ENCODE data around the gene WRNIP1. TPM values are rescaled to one million over a fixed set of nuclear protein-coding genes. Genes with fewer than 3 reads are reported as not detected.

The WRNIP1 gene
- polyA plus RNA-seq, 1 donor: 45.9 TPM

DNA sequence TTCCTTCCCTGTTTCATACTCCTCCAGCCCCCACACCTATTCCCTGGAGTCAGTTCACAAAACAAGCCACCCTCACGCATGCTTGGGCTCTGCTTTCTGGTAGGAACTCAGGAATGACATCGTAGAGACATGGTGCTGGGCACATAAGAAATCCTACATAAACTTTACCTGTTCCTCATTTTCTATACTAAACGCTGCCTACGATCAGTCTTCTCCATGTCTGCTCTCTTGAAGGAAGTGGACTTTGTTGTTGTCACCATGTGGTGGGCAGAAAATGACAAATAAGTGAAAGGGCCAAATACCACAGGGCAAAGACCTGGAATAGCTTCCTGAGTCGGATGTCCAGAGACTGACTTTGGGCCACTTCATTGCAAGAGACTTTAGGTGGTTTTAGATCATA, 24.6 kb upstream of the WRNIP1 start:
- DNase-seq (ENCODE audit: low read depth): no peak

DNA sequence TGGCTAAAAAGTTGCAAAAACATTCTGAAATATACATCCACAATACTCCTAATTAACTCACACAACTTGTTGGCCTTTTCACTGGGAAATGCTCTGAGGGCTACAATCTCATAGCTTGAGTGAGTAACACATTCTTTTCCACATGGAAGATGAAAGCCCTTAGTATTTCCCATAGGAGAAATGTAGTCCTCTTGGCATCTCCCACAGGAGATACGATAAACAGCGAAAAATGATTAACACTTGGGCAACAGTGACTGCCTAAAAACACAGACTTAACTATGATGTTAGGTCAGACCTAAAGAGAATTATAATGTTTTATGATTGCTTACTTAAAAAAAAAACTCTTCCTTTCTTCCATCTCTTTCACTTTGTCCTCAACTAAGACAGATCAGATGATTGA, 23.4 kb upstream of the WRNIP1 start:
- no peak for DNase-seq (ENCODE audit: low read depth)

DNA sequence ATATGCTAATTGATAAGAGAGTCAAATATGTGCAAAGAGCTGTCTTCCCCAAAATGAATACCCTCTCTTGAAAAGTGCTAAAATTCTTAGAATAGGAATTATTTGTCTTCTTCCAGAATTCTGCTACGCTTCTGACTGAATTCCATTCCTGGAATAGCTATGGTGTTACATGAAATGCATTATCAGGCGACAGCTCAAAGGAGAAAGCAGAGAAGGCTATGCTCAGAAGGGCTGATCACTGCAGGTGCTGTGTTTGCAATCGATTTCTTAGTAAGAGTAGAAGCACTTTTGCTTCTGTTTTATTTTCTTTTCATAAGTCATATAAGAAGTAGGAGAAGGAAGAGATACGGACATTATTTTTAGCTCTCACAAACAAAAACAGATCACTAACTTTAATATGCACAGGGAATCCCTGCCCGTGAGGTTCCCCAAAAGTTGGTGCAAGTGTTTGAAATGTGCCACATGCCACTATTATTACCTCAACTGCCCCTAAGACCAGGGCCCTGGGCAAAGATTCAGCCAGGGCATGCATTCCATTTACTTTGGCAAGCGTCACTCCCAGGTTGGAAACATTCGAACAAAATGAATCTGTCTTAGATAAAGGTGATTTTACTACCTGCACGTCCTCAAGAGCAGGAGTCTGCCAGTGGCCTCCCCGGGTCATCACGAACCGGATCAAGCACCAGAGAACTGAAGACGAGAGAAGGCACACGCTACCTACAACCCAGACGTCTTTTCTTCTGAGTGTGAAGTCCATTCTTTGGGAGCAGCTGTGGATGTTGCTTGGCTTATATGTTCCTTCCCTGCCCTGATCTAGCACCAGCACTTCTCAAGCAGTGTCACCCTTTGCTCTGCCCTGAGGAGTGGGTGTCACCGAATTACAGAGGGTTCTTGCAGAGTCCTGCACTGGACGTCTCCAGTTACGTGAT, 21.6 kb upstream of the WRNIP1 start:
- no peak for DNase-seq (ENCODE audit: low read depth)

DNA sequence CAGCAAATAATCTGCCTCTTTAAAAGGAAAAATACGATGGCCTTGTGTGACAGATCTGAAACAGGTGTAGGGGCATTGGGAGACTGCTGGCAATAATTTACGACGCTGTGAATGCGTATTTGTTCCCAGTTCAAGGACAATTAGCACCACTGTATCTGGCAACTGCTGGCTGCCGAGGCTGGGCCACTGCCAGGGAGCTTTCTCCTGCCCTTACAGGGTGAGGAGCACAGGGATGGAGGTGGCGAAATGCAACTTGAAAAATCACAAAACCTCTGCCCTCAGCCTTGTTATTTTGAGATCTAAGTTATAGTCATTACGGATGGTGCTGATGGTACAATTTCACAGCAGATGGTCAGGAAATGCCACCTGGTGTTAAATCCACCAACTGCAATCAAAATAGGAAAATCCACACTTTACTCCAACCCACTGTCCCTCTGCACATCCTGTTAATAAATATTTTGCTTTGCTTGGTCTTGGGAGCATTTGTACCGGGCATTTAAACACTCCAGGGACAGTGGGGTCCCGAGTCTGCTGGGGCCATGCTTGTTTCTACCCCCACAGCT, 20.9 kb upstream of the WRNIP1 start:
- DNase-seq (ENCODE audit: low read depth): no peak

DNA sequence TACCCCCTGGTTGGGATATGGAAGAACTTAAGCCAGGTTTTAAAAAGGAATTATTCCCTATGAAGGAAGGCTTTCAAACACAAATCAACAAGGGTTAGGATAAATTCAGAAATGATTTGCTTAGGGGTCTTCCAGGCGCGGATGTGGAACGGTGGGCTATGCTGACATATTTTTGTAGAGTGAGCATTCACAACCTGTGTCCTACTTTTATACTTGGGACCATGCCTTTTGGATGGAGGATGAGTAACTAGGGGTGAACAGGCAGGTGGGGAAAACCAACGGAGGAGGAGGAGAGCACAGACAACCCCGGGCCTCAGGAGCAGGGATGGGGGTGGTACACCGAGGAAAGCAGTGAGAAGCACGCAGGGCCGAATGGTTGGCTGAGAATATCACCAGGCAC, 20.4 kb upstream of the WRNIP1 start:
- no peak for DNase-seq (ENCODE audit: low read depth)

DNA sequence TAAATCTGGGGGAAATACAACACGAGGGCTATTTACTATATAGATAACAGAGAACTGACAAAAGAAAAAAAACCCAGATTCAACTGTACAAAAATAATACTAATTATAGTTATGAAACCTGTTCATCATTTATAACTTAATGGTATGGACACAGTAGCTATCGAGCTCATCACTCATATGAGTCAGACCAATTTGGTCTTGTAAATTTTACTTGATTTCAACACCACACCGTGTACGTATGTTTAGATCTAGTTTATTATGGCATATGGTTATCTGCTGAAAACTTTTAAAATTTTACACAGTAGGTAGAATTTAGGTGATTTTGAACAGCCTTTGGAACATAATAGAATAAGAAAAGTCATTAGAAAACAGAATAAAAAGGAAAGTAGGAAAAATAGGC, 19.9 kb upstream of the WRNIP1 start:
- no peak for DNase-seq (ENCODE audit: low read depth)

DNA sequence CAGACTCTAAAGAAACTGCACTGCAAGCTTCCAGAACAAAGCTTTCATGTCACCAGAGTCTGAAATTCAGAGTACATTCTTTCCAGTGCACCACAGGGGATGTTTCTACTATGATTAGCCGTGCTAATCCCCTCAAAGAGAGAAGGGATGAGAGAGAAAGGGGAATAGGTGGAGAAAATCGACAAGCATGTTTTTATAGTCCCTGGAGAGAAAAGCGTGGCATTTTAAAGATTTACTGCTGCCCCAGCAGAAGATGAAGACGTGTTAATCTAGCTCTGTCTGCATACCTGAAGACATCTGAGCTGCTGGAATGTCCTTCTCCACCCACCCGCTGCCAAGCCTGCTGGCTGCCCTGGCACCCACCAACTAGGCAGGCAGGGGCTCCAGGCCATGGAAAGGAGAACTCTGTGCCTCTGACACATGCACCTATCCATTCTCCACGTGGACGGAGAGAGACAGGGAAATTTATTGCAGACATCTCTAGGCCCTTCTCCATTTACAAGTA, 18.6 kb upstream of the WRNIP1 start:
- DNase-seq (ENCODE audit: low read depth): no peak

DNA sequence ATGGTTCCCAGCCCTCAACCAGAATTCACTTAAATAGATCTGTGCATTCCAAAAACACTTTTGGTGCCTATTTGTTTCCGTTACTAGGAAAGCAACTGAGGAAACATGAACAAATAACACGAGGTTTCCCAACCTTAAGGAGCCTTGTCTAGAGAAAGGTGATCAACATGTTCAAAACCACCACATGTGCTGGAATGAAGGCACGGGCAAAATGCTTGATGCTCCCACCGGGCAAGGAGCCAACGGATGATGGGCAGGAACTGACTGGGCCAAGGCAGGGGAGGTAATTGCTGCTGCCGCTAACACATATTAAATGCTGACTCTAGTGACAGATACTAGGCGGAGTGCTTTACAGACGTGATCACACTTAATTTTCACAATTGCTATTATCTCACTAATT, 17.0 kb upstream of the WRNIP1 start:
- DNase-seq (ENCODE audit: low read depth): no peak

DNA sequence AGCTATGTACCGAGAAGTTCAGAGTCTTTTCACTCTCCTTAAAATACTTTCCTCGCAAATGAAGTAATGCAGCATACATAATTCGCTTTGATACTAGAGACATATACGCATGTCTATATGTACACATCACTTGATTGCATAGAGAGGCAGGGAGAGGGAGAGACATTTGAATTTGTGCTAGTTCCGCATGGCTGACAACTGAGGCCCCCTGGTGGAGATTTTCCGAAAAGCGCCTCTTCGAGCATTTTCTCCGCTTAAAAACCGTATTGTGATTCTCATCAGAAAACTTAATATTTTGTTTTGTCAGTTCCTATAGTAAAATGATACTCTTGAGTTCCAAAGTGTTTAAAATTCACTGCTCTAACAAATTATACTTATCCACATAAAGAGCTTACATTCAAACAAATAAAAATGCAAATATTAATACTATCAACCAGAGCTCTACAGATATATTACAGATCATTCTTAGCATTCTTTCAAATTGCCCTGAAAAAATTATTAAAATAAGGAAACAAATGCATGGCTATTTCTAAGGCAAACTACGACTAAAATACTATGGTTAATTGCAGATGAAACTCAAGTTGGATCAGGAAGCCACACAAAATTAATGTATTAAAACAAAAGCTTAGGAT, 15.1 kb upstream of the WRNIP1 start:
- DNase-seq (ENCODE audit: low read depth): no peak

DNA sequence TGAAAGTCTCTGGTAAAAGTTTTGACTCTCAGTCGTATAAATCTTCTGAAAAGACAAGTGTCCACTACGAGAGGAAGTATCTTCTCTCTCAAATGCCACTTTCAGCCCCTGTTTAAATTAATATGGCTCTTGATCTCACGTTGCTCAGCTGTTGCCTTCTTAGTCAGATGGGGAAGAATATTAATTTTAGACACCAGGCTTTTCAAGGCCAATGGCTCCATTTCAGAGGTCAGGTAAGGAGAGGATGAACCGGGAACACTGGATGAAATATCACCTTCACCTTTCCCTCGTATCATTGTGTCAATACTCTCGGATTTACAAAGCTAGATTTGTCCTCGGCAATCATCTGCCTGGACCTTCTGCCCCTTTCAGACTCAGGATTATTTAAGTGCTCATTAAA, 14.4 kb upstream of the WRNIP1 start, which contains the start of gene MYLK4:
MYLK4 (minus strand) TSS at position 91 of the 400 bp plus-strand sequence. CDS start 1,628 bp downstream, outside the sequence.
- no peak for DNase-seq (ENCODE audit: low read depth)

DNA sequence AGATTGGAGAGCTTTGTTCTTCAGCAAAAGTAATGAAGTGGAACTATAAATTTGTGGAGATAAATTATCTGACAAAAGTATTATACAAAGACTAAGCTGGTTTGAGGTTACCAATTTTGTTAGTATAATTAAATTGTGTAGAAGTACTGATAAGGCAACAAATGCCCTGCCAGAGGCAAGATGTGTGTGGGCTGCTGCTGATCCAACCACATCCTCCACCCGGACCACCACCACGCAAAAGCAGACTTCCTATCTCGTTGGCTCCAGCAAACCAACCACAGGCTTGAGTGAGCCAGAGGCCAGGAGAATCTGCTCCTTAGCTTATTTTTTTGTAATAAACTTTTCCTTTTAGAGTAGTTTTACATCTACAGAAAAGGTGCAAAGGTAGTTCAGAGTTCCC, 13.3 kb upstream of the WRNIP1 start:
- no peak for DNase-seq (ENCODE audit: low read depth)

DNA sequence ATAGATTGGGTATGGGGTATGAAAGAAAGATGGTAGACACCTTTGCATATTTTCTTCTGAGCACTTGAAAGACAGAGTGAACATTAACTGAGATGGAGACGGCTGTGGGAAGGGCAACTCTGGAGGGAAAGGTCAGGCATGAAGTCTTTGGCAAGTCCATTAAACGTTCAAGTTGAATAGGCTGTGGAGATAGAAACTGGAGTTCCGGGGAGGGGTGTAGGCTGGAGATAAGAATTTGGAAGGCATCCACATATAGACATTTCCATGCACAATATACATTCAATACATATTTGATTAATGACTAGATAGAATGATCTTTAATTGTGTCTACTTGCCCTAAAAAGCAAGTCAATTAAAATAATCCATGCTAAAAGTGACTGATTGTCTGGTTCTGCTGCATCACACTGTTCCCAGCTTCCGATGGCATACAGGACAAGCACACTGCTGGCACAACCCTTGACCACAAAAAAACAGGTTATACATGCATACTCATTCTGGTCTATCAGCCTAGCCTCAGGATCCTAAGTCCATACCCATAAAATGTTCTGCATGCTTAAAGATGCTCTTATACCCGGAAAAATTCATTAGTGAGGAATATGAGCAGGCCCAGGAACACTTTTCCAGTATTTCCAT, 12.6 kb upstream of the WRNIP1 start:
- no peak for DNase-seq (ENCODE audit: low read depth)

DNA sequence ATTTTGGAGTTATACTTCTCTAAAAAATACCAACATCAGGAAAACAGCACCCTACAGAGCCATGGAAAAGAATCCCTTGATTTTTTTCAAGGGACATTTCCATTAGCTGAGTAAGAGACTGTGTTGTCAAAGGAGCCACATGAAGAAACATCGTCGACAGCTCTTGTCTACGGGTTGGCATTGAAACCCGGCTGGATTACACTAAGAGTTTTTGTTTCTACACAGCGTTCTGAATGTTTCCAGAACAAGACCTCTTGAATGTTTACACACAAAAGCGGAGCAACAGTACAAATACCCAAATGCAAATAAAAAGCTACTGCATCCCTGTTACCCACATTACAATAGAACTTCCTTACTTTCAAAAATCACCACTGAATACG, 12.1 kb upstream of the WRNIP1 start:
- DNase-seq (ENCODE audit: low read depth): no peak

DNA sequence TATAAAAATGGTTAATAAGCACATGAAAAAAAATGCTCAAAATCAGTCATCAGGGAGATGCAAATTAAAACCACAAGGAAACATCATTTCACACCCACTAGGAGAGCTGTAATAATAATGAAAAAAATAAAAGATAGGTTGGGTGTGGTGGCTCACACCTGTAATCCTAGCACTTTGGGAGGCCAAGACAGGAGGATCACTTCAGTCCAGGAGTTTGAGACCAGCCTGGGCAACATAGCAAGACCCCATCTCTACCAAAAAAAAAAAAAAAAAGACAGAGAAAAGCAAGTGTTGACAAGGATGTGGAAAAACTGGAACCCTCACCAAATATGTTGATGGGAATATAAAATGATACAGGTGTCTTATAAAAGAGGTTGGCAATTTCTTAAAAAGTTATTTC, 11.4 kb upstream of the WRNIP1 start:
- DNase-seq (ENCODE audit: low read depth): no peak

DNA sequence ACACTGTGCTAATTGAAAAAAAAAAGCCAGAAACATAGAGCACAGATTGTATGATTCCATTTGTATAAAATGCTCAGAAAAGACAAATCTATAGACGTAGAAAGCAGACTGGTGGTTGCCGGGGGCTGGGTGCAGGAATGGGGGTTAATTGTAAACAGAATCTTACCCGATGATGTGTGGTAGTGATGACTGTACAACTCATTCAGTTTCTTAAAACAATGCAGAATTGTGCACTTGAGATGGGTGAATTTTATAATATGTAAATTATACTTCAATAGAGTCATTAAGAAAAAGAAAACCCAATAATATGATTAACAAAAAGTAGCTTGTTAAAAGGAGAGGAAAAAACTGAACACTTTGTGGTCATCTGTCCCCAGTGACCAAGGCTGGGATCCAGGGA, 10.8 kb upstream of the WRNIP1 start:
- no peak for DNase-seq (ENCODE audit: low read depth)

DNA sequence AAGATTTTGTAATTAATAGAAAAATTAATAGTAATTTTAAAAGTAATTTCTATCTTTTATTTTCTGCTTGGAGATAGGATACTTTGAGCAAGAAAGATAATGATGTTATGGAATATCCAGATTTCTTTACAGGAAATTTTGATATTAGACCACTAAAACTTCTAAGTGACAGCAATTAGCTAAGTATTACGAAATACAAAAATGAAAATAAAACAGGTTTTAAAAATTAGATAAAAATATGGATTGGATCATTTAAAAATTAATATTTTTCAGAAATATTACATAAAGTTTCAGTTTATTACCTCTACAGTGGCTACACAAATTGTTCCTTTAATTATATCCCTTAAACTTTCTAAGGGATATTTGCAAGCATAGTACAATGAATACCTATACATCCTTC, 10.3 kb upstream of the WRNIP1 start:
- no peak for DNase-seq (ENCODE audit: low read depth)

DNA sequence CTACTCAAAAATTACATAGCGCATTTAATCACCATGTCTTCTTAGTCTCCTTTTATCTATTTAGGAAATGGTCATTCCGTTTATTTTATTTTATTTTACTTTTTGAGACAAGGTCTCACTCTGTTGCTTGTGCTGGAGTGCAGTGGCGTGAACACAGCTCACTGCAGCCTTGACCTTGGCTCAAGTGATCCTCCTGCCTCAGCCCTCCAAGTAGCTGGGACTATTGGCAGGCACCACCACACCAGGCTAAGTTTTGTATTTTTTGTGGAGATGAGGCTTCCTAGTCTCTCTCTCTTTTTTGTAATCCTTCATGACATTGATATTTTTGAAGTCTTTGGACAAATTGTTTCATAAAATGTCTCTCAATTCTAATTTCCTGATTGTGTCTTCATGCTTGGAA, 9.7 kb upstream of the WRNIP1 start:
- no peak for DNase-seq (ENCODE audit: low read depth)

DNA sequence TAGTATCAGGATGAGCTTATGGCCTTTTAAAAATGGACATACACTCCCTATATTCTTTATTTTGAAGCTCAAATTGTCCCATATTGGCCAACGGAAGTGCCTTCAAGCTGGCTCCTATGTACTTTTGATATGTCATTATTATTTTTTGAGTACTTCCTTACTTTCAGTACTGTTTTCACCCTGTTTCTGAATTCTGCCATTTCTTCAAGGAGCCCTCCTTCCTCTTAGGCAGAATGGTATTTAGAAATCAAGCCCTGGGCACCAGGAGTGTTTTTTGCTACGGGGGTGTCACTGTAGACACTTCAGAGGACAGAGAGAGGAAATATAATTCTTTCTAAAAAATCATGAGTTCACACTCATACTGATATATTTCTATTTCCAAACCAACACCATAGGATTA, 9.0 kb upstream of the WRNIP1 start:
- DNase-seq (ENCODE audit: low read depth): no peak

DNA sequence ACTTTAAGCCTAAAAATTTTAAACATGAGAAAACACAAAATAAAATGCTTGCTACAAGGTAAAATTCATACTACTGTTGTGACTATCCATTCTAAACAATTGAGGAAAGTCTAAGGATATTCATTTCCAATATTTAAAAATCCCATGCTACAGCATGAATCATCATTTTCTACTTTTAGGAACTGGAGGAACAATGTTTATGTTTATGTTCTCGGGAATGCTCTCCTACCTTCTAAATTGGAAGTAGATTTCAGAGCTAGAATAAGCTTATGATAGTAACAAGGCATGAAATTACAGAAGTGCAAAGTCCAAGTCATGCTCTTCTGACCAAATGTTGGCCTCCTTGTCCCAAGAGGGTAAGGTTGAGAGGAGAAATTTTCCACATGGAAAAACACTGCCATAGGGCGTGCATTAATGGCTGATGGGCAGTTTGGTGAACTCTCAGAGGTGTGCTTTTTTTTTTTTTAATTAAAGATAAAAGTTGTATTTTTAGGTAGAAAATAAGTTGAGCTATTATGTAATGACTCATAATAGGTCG, 8.4 kb upstream of the WRNIP1 start:
- no peak for DNase-seq (ENCODE audit: low read depth)

DNA sequence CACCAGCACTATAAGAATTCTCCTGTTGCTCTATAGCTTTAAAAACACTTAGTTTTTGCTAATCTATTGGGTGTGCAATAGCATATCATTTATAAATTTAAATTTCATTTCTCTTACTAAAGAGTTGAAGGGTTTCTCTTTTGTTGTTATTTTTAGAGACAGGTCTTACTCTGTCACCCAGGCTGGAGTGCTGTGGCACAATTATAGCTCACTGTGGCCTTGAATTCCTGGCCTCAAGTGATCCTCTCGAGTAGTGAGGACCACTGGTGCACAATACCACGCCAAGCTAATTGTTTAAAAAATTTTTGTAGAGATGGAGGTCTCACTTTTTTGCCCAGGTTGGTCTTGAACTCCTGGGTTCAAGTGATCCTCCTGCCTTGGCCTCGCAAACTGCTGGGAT, 6.2 kb upstream of the WRNIP1 start:
- no peak for DNase-seq (ENCODE audit: low read depth)

DNA sequence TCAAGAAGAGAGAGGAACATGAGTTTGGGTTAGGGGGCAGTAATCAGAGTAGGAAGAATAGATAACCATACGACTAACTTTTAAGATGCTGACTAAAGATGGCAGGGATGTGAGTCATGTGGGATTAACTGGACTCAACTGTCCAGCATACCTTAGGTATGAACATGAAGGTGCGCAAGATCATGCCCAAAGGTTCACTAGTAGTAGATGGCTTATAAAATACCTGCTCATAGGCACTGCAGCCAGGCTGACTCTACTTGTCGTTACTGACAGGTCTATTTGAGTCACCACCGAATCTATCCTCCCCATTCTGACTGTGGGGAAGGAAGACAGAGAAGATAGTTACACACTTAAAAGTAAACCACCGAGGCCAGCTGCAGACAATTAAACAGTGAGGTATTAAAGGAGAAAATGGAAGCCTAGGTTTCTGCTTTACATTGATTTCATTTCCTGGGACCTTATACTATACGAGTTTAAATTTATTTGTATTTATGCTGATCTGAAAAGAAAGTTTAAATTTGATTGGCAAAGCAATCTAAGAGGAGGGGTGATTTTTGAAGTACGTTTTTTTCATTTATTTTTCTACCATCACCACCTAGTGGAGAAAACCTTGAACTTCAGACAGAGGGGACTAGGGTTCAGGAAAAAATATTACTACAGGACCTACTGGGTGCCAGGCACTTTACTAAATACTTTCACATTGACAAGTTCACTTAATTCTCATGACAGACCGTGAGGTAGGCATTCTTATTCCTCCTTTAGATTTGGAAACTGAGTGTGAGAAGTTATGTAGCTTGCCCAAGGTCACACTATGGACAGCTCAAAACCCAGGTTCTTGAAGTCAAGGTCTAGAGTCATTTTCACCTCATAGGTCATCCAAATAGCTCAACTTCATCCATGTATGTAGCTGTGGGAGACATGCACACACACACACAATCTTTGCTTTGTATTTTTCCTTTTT, 4.0 kb upstream of the WRNIP1 start:
- DNase-seq (ENCODE audit: low read depth): no peak
